ENCODE data around the gene ABHD15.

DNA sequence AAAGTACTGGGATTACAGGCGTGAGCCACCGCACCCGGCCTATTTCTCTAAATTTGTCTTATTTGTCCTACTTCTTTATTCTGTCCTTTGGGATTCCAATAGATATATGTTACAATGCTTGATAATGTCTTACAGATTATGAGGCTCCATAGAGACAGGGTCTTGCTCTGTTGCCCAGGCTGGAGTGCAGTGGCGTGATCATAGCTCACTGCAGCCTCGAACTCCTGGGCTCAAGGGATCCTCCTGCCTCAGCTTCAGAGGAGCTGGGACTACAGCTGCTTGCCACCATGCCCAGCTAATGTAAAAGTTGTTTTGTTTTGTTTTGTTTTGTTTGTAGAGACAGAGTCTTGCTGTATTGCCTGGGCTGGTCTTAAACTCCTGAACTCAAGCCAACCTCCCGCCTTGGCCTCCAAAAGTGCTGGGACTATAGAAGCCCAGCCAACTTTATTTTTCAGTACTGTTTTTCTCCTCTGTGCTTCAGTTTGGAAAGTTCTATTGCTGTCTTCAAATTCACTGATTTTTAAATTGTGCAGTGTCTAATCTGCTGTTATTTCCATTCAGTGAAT is 36.4 kb upstream of the ABHD15 start:
- TF ChIP-seq, protein P1, sequence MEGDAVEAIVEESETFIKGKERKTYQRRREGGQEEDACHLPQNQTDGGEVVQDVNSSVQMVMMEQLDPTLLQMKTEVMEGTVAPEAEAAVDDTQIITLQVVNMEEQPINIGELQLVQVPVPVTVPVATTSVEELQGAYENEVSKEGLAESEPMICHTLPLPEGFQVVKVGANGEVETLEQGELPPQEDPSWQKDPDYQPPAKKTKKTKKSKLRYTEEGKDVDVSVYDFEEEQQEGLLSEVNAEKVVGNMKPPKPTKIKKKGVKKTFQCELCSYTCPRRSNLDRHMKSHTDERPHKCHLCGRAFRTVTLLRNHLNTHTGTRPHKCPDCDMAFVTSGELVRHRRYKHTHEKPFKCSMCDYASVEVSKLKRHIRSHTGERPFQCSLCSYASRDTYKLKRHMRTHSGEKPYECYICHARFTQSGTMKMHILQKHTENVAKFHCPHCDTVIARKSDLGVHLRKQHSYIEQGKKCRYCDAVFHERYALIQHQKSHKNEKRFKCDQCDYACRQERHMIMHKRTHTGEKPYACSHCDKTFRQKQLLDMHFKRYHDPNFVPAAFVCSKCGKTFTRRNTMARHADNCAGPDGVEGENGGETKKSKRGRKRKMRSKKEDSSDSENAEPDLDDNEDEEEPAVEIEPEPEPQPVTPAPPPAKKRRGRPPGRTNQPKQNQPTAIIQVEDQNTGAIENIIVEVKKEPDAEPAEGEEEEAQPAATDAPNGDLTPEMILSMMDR (IDR thresholded peaks at IDR 0.05): no peak
- TF ChIP-seq POLR2A (IDR thresholded peaks at IDR 0.05): no peak
